Neural cell (in vitro differentiated cells): Measurements from ENCODE around the gene FCHSD2.

Source experiments
- EZH2 ChIP-seq: fragments of 200-600, 300-800 bp; shearing (Covaris generic), sonication (generic); IDR thresholded peaks from 2 replicates; pipeline ENCODE4 v1.6.1; 2014; ENCODE audit warnings: antibody characterized with exemption, low read length, borderline replicate concordance, mild to moderate bottlenecking; ENCODE audit not compliant: insufficient read depth, poor library complexity, severe bottlenecking
- POLR2AphosphoS5 ChIP-seq: IDR thresholded peaks from 2 replicates; pipeline ENCODE4 v1.6.1; 2012
- RAD21 ChIP-seq: fragments of 450-650 bp; conservative IDR thresholded peaks from 2 replicates; pipeline ENCODE4 v1.6.1; 2014; ENCODE audit warnings: antibody characterized with exemption, mild to moderate bottlenecking, moderate library complexity
- TF ChIP-seq, protein P1 (sequence below): fragments of 450-650 bp; IDR thresholded peaks from 2 replicates; pipeline ENCODE4 v1.5.1; 2014; ENCODE audit warnings: antibody characterized with exemption, mild to moderate bottlenecking, moderate library complexity; ENCODE audit not compliant: poor library complexity, severe bottlenecking

DNA sequence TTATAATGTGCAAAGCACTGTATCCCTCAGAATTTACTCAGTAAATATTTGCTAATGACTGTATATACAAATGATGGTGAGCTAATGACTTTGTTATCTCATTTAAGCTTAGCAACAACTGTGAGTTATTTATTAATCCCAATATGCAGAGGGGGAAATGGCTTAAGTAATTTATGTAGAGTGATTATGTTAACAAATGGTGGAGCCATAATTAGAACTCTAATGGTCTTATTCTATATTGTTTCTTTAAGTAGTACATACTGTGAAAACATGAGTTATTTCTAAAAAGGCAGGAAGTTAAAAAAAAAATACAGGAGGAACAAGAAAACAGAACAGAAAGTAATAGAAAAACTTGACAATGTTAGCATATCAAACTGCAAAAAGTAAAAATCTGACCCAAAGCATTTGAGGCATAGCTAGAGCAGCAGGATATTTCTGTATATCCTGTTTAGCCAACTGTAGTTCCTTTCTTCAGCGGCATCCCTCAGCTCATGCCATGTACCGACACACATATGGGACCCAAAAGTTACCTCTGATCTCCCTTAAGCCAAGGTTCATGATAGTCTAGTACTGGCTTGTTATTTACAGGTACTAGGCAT is 94.2 kb downstream of the FCHSD2 start:
- TF ChIP-seq RAD21 (no peak), POLR2AphosphoS5 (no peak), EZH2 (no peak)
- TF ChIP-seq, protein P1, sequence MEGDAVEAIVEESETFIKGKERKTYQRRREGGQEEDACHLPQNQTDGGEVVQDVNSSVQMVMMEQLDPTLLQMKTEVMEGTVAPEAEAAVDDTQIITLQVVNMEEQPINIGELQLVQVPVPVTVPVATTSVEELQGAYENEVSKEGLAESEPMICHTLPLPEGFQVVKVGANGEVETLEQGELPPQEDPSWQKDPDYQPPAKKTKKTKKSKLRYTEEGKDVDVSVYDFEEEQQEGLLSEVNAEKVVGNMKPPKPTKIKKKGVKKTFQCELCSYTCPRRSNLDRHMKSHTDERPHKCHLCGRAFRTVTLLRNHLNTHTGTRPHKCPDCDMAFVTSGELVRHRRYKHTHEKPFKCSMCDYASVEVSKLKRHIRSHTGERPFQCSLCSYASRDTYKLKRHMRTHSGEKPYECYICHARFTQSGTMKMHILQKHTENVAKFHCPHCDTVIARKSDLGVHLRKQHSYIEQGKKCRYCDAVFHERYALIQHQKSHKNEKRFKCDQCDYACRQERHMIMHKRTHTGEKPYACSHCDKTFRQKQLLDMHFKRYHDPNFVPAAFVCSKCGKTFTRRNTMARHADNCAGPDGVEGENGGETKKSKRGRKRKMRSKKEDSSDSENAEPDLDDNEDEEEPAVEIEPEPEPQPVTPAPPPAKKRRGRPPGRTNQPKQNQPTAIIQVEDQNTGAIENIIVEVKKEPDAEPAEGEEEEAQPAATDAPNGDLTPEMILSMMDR, result no peak
